NCI-H510A (cell line): ENCODE results near the gene PPP1R36.
"Not testable (repeated sequence)": the region's sequence is repeated elsewhere in the genome, so short reads cannot be mapped to it uniquely, and the experiment has no call there.

Experiments
- DNase-seq: peaks from one replicate; lab custom pipeline; 2025; lab: John Stamatoyannopoulos, UW

The PPP1R36 gene

GRCh38 chr14:64612021-64612380 lies 62.2 kb downstream of the PPP1R36 start:
- DNase-seq, result no peak

GRCh38 chr14:64612971-64613666 lies 63.4 kb downstream of the PPP1R36 start:
- DNase-seq, result no peak

GRCh38 chr14:64614166-64614565 lies 64.4 kb downstream of the PPP1R36 start:
- no peak for DNase-seq

- no peak for DNase-seq
These were observed 65.1 kb downstream of the PPP1R36 start for GRCh38 chr14:64614805-64615391.

GRCh38 chr14:64617872-64618408 lies 68.2 kb downstream of the PPP1R36 start:
- not testable (repeated sequence) for DNase-seq

- no peak for DNase-seq
These were observed 71.1 kb downstream of the PPP1R36 start for GRCh38 chr14:64620910-64621309.

GRCh38 chr14:64623554-64624165 lies 73.9 kb downstream of the PPP1R36 start:
- DNase-seq, result no peak

- DNase-seq, result no peak
These were observed 75.8 kb downstream of the PPP1R36 start for GRCh38 chr14:64625386-64626232.

GRCh38 chr14:64628940-64629408 lies 79.2 kb downstream of the PPP1R36 start:
- no peak for DNase-seq

- no peak for DNase-seq
These were observed 81.0 kb downstream of the PPP1R36 start for GRCh38 chr14:64630778-64631177.

- not testable (repeated sequence) for DNase-seq
These were observed 81.5 kb downstream of the PPP1R36 start for GRCh38 chr14:64631222-64631621.

GRCh38 chr14:64632056-64632455 lies 82.3 kb downstream of the PPP1R36 start:
- DNase-seq, result no peak

- no peak for DNase-seq
These were observed 84.8 kb downstream of the PPP1R36 start for GRCh38 chr14:64634558-64634957.

GRCh38 chr14:64636208-64636979 lies 86.6 kb downstream of the PPP1R36 start:
- DNase-seq, result peak; percentile 10

- no peak for DNase-seq
These were observed 87.2 kb downstream of the PPP1R36 start for GRCh38 chr14:64636980-64637429.

GRCh38 chr14:64637735-64638473 lies 88.1 kb downstream of the PPP1R36 start:
- no peak for DNase-seq

- no peak for DNase-seq
These were observed 88.9 kb downstream of the PPP1R36 start for GRCh38 chr14:64638625-64639024.
